Lung (tissue), 12 donors: Measurements from ENCODE around the gene XPO4. TPM values are rescaled to one million over a fixed set of nuclear protein-coding genes. Genes with fewer than 3 reads are reported as not detected.

Source experiments
- ATAC-seq: fragments of 200-7000 bp; cut with Tn5 transposase; one replicate; pipeline ENCODE4 v1.9.1; 2020; ENCODE audit warnings: moderate number of reproducible peaks; ENCODE audit not compliant: insufficient read depth, low FRiP score
- DNase-seq, 3 donors: peaks; one replicate each; pipeline ENCODE4 v3.0.0-alpha.2; 2013 to 2017
- H3K27ac ChIP-seq, 2 donors: one replicate each; pipeline ENCODE4 v1.5.1; 2013; ENCODE audit warnings: mild to moderate bottlenecking in 2 of 2, moderate library complexity in 2 of 2, control low read depth in 1 of 2, inconsistent platforms in 1 of 2, low read depth in 1 of 2, low read length in 1 of 2
- H3K27me3 ChIP-seq, 3 donors: one replicate each; pipeline ENCODE4 v1.5.1; 2013; ENCODE audit warnings: low read length in 2 of 3; ENCODE audit not compliant: control insufficient read depth in 3 of 3, insufficient read depth in 3 of 3
- H3K36me3 ChIP-seq, 4 donors: one replicate each; pipeline ENCODE4 v1.5.1; 2013; ENCODE audit warnings: low read length in 4 of 4, mild to moderate bottlenecking in 1 of 4, moderate library complexity in 1 of 4; ENCODE audit not compliant: control insufficient read depth in 4 of 4, insufficient read depth in 4 of 4
- H3K4me1 ChIP-seq, 5 donors: one replicate each; pipeline ENCODE4 v1.5.1; 2013; ENCODE audit warnings: low read length in 5 of 5, mild to moderate bottlenecking in 2 of 5, moderate library complexity in 1 of 5; ENCODE audit not compliant: control insufficient read depth in 5 of 5, insufficient read depth in 5 of 5
- H3K4me3 ChIP-seq: one replicate; pipeline ENCODE4 v1.5.1; 2013; ENCODE audit warnings: mild to moderate bottlenecking, control low read depth, moderate library complexity
- H3K9ac ChIP-seq, 2 donors: one replicate each; pipeline ENCODE4 v1.5.1; 2013; ENCODE audit warnings: low read length in 2 of 2, control low read depth in 1 of 2; ENCODE audit not compliant: insufficient read depth in 1 of 2
- H3K9me3 ChIP-seq, 4 donors: one replicate each; pipeline ENCODE4 v1.5.1; 2013; ENCODE audit warnings: low read length in 3 of 4, mild to moderate bottlenecking in 1 of 4, moderate library complexity in 1 of 4; ENCODE audit not compliant: control insufficient read depth in 4 of 4, insufficient read depth in 3 of 4
- WGBS, 2 donors: extraction: QIAGEN DNeasy Blood & Tissue Kit; methylation state at CpG; one replicate each; pipeline ENCODE4 v1.1.7; 2013; 5-methylcytosine and 5-hydroxymethylcytosine counted together
- polyA plus RNA-seq, 2 donors: library from polyadenylated mRNA; stranded (reverse); fragments of 200-250 nt; gene quantifications; one replicate each; pipeline ENCODE4 v1.2.1, GENCODE V29; 2013
- total RNA-seq, 2 donors: library from RNA; depleted of rRNA in 1 of 2; stranded (reverse); fragments of >200 nt in 1 of 2; gene quantifications; one replicate each; pipeline ENCODE4 v1.2.1, GENCODE V29; 2014 to 2021
- TF ChIP-seq, protein P1 (sequence below): IDR thresholded peaks from 2 replicates; pipeline ENCODE4 v1.5.1; 2012; ENCODE audit warnings: mild to moderate bottlenecking; ENCODE audit errors: control extremely low read depth, extremely low read depth
- donor health status: control.
- donor health status: control.
- donor health status: Bipolar disorder and iron deficiency.
- donor health status: healthy.
- donor health status: DM: yes; HTN: yes; CAD: no.

Gene XPO4
- total and polyA plus RNA-seq, 4 donors, result 3.1 to 25.5 (median 9.9) TPM

DNA sequence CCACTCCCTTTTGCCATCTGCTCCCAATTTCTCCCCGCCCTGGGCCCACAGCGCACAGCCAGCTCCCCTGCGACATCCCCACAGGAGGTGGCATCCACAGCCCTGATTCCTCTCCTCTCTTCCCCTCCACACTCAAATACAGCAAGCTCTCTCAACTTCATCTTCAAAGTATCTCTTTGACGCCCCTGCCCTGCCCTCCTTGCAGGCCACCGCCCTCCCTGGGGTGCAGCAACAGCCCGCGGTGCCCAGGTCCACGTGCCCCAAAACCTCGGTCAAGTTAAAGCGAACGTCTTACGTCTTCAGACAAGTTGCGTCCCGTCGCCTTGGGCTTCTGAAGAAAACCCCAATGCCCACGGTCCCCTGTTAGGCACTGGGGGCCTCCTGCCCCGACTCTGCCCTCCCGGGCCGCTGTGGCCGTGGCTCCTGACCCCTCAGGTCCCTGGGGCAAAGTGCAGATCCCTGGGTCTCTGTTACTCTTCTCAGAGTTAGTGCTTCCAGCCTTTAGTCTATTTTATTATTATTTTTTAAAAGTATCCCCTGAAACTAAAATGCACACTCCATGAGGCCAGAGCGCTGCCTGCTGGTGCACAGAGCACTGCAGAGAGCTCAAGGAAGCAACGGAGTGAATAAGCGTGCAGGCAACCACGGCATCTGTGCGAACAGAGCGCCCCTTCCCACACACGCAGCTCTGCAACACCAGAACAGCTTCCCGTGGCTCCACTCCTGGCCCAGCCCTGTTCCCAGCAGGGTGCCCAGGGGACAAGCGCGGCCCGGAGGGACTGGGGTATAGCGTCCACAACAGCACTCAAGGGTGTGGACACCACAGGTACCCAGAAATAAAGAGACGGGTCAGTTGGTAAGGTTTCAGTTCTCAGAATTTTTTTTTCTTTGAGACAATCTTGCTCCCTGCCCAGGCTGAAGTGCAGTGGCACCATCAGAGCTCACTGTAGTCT lies 172.6 kb downstream of the XPO4 start:
- TF ChIP-seq, protein P1, sequence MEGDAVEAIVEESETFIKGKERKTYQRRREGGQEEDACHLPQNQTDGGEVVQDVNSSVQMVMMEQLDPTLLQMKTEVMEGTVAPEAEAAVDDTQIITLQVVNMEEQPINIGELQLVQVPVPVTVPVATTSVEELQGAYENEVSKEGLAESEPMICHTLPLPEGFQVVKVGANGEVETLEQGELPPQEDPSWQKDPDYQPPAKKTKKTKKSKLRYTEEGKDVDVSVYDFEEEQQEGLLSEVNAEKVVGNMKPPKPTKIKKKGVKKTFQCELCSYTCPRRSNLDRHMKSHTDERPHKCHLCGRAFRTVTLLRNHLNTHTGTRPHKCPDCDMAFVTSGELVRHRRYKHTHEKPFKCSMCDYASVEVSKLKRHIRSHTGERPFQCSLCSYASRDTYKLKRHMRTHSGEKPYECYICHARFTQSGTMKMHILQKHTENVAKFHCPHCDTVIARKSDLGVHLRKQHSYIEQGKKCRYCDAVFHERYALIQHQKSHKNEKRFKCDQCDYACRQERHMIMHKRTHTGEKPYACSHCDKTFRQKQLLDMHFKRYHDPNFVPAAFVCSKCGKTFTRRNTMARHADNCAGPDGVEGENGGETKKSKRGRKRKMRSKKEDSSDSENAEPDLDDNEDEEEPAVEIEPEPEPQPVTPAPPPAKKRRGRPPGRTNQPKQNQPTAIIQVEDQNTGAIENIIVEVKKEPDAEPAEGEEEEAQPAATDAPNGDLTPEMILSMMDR, result no peak
- DNase-seq (no peak), ATAC-seq (no peak)
- Histone ChIP-seq H3K27ac (no peak overlapping the region), H3K9ac (no peak overlapping the region), H3K36me3 (peaks cover 0 to 3% (median 1%) of the 10 kb centered on the region in 4 donors), H3K4me1 (no peaks in the 10 kb centered on the region), H3K27me3 (no peaks in the 10 kb centered on the region), H3K4me3 (no peak overlapping the region), H3K9me3 (no peaks in the 10 kb centered on the region)
- 95 to 98% methylated on average over 33 of the region's 33 CpGs for WGBS, 2 donors

DNA sequence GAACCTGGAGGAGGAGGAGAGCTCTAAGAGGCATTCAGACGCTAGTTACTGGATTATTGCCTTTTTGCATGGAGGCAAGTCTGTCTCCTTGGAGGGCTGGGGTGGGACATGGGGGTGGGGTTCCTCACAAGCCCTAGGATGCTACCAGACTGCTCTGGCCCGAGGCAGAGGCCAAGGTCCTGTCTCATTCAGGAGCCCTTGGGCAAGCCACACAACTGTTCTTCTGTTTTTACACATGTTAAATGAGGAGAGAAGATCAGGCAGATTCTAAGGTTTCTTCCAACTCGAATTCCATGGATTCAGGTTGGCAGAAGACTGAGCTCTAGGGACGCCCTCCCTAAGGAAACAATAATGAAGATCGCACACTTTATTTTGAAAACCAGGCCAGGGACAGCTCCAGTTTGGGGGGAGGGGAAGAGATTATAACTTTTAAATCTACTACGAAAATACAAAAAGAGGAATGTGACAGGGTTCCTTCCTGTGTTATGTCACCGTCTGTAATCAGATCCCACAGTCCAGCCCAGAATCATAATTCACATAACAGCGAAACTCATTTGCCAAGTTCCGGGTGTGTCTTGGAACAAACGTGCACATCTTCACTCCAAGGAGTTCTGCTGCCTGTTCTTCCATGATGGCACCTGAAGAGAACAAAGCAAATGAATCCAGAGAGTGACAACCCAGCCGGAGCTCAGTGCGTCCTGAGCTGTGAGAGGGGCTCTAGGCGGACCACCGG lies 173.8 kb downstream of the XPO4 start:
- Histone ChIP-seq H3K4me1 (no peaks in the 10 kb centered on the region), H3K4me3 (no peak overlapping the region), H3K9ac (no peak overlapping the region), H3K36me3 (peaks cover 0 to 3% (median 1%) of the 10 kb centered on the region in 4 donors), H3K9me3 (no peaks in the 10 kb centered on the region), H3K27me3 (no peaks in the 10 kb centered on the region), H3K27ac (no peak overlapping the region)
- WGBS, 2 donors, result 67 to 73% methylated on average over 14 of the region's 14 CpGs
- DNase-seq (no peak), ATAC-seq (no peak)
- TF ChIP-seq, protein P1, result no peak

DNA sequence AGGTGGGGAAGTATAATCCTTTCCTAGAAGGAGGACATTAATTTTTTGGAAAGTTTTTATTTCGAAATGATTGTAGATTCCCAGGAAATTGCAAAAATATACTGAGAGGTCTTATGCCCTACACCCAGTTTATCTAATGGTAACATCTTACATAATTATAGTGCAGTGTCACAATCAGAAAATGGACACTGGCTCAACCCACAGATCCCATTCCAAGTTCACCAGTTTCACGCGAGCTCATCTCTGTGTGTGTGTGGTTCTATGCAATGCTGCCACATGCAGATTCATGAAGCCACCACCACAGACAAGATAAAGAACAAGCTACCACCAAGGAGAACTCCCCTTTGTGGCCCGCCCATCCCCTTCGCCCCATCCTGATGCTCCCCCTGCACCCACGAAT lies 174.7 kb downstream of the XPO4 start:
- Histone ChIP-seq H3K27ac (no peak overlapping the region), H3K9ac (no peak overlapping the region), H3K4me1 (no peaks in the 10 kb centered on the region), H3K4me3 (no peak overlapping the region), H3K9me3 (no peaks in the 10 kb centered on the region), H3K27me3 (no peaks in the 10 kb centered on the region), H3K36me3 (peaks cover 0 to 3% (median 1%) of the 10 kb centered on the region in 4 donors)
- WGBS, 2 donors, result 91 to 94% methylated on average over 6 of the region's 6 CpGs
- DNase-seq (no peak), ATAC-seq (no peak)
- TF ChIP-seq, protein P1, result no peak

Other genes starting within 250 kb of the XPO4 start
- 1 to 10 TPM in 1 of 2 donors, under 1 TPM in 1; 1.00 to 1.5 TPM for gene IL17D, start 199.0 kb downstream of the XPO4 start, total RNA-seq
- under 1 TPM; 0.65 to 0.94 TPM for gene IL17D, start 199.0 kb downstream of the XPO4 start, polyA plus RNA-seq
- 10 to 100 TPM; 11.1 to 11.9 TPM for gene EEF1AKMT1, start 128.8 kb downstream of the XPO4 start, total RNA-seq
- 10 to 100 TPM in 1 of 2 donors, 1 to 10 TPM in 1; 6.7 to 14.7 TPM for gene EEF1AKMT1, start 128.8 kb downstream of the XPO4 start, polyA plus RNA-seq
- gene LATS2, start 158.8 kb upstream of the XPO4 start, total RNA-seq, result 10 to 100 TPM; 29.8 to 37.5 TPM
- gene LATS2, start 158.8 kb upstream of the XPO4 start, polyA plus RNA-seq, result 10 to 100 TPM in 1 of 2 donors, 1 to 10 TPM in 1; 7.7 to 12.8 TPM
- 100 to 1,000 TPM in 1 of 2 donors, 10 to 100 TPM in 1; 74.4 to 175 TPM for gene SAP18, start 237.4 kb upstream of the XPO4 start, total RNA-seq
- gene SAP18, start 237.4 kb upstream of the XPO4 start, polyA plus RNA-seq, result 100 to 1,000 TPM in 1 of 2 donors, 10 to 100 TPM in 1; 46.5 to 156 TPM